HUES6 (cell line): Measurements from ENCODE around the gene KCTD7.
"Not testable (repeated sequence)": the region's sequence is repeated elsewhere in the genome, so short reads cannot be mapped to it uniquely, and the experiment has no call there.

Experiments used
- H3K27ac ChIP-seq: 2 replicates; pipeline ENCODE4 v1.7.0; 2013; ENCODE audit warnings: low read depth, mild to moderate bottlenecking, low read length, inconsistent platforms
- H3K27me3 ChIP-seq: 2 replicates; pipeline ENCODE4 v1.6.1; 2013; ENCODE audit warnings: low read length; ENCODE audit not compliant: control insufficient read depth, insufficient read depth
- H3K36me3 ChIP-seq: 2 replicates; pipeline ENCODE4 v1.6.1; 2013; ENCODE audit warnings: low read length; ENCODE audit not compliant: control insufficient read depth, insufficient read depth
- H3K4me1 ChIP-seq: 2 replicates; pipeline ENCODE4 v1.6.1; 2013; ENCODE audit warnings: low read length; ENCODE audit not compliant: control insufficient read depth, insufficient read depth
- H3K4me3 ChIP-seq: 2 replicates; pipeline ENCODE4 v1.5.1; 2013; ENCODE audit warnings: low read depth, low read length
- H3K9ac ChIP-seq: one replicate; pipeline ENCODE4 v1.6.1; 2013; ENCODE audit warnings: mild to moderate bottlenecking, low read length
- H3K9me3 ChIP-seq: 2 replicates; pipeline ENCODE4 v1.6.1; 2013; ENCODE audit warnings: low read depth, low read length; ENCODE audit not compliant: control insufficient read depth, insufficient read depth

The KCTD7 gene

GRCh38 chr7:66655113-66655806 lies 26.6 kb downstream of the KCTD7 start:
- peak overlapping the region; percentile 78 for H3K4me3 ChIP-seq
- H3K27me3 ChIP-seq, H3K36me3 ChIP-seq, H3K9me3 ChIP-seq, H3K4me1 ChIP-seq: not testable (repeated sequence)
- H3K27ac ChIP-seq, result peak overlapping the region; percentile 89
- H3K9ac ChIP-seq, result peak overlapping the region; percentile 88

GRCh38 chr7:66655826-66656485 lies 27.3 kb downstream of the KCTD7 start:
- H3K27me3 ChIP-seq, H3K9me3 ChIP-seq, H3K27ac ChIP-seq, H3K36me3 ChIP-seq, H3K4me1 ChIP-seq, H3K9ac ChIP-seq: not testable (repeated sequence)
- H3K4me3 ChIP-seq, result peak overlapping the region; percentile 78; the same call in 1 of the 2 replicates

GRCh38 chr7:66657798-66658197 lies 29.1 kb downstream of the KCTD7 start:
- Histone ChIP-seq H3K36me3 (peaks cover 6% of the 10 kb centered on the region; the same call in 1 of the 2 replicates), H3K9me3 (peaks cover 9% of the 10 kb centered on the region), H3K27ac (no peak overlapping the region), H3K4me1 (no peaks in the 10 kb centered on the region), H3K4me3 (no peak overlapping the region), H3K9ac (no peak overlapping the region), H3K27me3 (no peaks in the 10 kb centered on the region)

GRCh38 chr7:66662646-66663264 lies 34.1 kb downstream of the KCTD7 start:
- Histone ChIP-seq H3K27ac (no peak overlapping the region), H3K9ac (no peak overlapping the region), H3K4me3 (no peak overlapping the region), H3K4me1 (no peaks in the 10 kb centered on the region), H3K27me3 (no peaks in the 10 kb centered on the region), H3K9me3 (peaks cover 14% of the 10 kb centered on the region), H3K36me3 (peaks cover 5% of the 10 kb centered on the region; the same call in 1 of the 2 replicates)

DNA sequence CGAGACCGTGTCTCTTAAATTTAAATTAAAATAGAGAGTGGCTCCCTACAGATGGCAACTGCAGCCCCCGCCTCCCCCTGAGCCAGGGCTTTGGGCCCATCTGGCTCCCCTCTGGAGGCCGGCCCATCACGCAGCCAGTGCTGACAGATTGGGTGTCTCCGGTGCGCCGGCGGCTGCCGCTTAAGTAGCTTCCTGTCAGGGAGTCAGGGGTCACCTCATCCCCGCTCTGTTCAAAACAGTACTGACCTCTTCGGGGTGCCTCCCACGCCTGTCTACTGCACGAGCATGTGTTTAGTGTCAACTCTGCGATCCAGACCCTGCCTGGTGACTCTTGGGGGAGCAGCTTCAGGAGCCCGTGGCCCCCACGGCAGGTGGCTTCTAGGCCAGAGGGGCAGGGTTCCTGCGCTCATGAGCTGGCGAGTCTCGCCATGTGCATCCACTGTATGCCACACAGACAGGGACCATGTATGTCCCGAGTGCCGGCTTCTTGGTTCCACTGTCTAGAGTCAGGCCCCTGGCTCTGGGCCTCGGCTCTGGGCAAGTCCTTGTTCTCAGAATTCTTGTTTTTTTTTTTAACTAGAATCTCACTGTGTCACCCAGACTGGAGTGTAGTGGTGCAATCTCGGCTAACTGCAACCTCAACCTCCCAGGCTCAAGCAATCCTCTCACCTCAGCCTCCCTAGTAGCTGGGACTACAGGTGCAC lies 36.1 kb downstream of the KCTD7 start:
- Histone ChIP-seq H3K9me3 (peaks cover 12% of the 10 kb centered on the region), H3K4me1 (no peaks in the 10 kb centered on the region), H3K9ac (no peak overlapping the region), H3K27ac (no peak overlapping the region), H3K36me3 (peaks cover 13% of the 10 kb centered on the region; the same call in 1 of the 2 replicates), H3K4me3 (no peak overlapping the region), H3K27me3 (no peaks in the 10 kb centered on the region)

- Histone ChIP-seq H3K4me1 (no peaks in the 10 kb centered on the region), H3K27ac (no peak overlapping the region), H3K36me3 (peaks cover 13% of the 10 kb centered on the region; the same call in 1 of the 2 replicates), H3K9ac (no peak overlapping the region), H3K27me3 (no peaks in the 10 kb centered on the region), H3K4me3 (no peak overlapping the region), H3K9me3 (peaks cover 12% of the 10 kb centered on the region)
Observed at GRCh38 chr7:66666313-66666952, 37.8 kb downstream of the KCTD7 start.

DNA sequence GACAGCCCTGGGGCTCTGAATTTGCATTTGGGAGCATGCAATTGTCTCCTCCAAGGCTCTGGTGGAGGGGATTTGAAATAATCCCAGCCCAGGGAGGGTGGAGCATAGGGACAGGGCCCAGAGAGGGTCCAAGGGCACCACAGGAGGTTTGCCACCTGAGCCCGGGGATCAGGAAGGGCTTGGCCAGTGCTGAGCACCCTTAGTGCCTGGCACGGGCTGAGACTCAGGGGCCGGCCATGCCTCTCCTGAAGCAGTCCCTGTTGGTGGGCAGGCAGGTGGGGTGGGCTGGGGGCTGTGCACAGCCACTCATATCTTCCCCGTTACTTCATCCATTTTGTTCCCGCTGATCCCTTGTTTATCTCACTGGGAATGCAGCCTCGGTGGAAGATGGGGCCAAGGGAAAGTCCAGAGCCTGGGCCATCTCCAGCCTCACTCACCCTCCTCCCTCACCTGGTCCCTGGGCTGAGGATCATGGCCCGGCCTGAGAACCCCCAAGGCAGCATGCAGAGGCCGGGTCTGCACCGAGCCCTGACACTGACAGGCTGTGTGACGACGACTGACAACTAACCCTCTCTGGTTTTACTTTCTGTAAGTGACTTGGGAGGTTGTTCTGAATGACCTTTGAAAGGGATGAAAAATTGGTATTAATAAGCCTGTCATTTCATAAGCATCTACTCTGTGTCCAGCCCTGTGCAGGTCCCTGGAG lies 38.5 kb downstream of the KCTD7 start:
- H3K27me3 ChIP-seq, result no peaks in the 10 kb centered on the region
- H3K36me3 ChIP-seq, result peaks cover 13% of the 10 kb centered on the region; the same call in 1 of the 2 replicates
- no peak overlapping the region for H3K27ac ChIP-seq
- H3K4me1 ChIP-seq, result no peaks in the 10 kb centered on the region
- peaks cover 11% of the 10 kb centered on the region for H3K9me3 ChIP-seq
- H3K9ac ChIP-seq, result no peak overlapping the region
- no peak overlapping the region for H3K4me3 ChIP-seq

DNA sequence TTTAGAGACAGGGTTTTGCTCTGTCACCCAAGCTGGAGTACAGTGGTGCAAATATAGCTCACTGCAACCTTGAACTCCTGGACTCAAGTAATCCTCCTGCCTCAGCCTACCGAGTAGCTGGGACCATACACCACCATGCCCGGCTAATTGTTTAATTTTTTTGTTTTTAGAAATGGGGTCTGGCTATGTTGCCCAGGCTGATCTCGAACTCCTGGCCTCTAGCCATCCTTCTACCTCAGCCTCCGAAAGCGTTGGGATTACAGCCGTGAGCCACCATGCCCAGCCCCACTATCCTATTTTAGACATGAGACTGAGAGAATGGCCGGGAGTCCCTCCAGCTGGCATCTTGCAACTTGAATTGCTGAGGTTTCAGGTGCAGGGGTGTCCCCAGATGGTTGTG lies 39.4 kb downstream of the KCTD7 start:
- Histone ChIP-seq H3K9me3 (0 out of 2 replicates have a peak, but pooled peaks cover 2% of the 10 kb centered on the region), H3K36me3 (peaks cover 8% of the 10 kb centered on the region; the same call in 1 of the 2 replicates), H3K9ac (no peak overlapping the region), H3K4me1 (no peaks in the 10 kb centered on the region), H3K4me3 (no peak overlapping the region), H3K27ac (no peak overlapping the region), H3K27me3 (no peaks in the 10 kb centered on the region)

DNA sequence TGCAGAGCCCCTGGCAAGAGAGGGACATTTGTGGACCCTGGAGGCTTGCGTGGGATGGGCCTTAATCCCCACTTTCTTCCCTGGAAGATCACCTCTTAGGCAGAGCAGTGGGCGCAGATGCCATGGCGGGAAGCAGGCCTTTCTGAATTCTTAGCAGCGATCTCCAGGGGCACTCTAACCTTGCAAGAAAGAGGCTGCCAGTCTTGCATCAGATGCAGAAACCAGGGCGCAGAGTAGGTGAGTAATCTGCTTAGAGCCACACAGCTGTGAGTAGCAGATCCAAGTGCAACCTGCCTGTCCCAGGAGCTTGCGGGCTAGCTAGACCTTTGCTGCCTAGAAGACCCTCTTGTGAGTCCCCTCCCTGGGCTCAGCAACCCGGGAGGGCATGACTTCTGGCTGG lies 40.0 kb downstream of the KCTD7 start:
- Histone ChIP-seq H3K36me3 (peaks cover 8% of the 10 kb centered on the region; the same call in 1 of the 2 replicates), H3K27ac (no peak overlapping the region)

GRCh38 chr7:66669088-66669487 lies 40.4 kb downstream of the KCTD7 start:
- Histone ChIP-seq H3K9me3 (no peaks in the 10 kb centered on the region), H3K9ac (no peak overlapping the region), H3K36me3 (peaks cover 8% of the 10 kb centered on the region; the same call in 1 of the 2 replicates), H3K27me3 (no peaks in the 10 kb centered on the region), H3K27ac (no peak overlapping the region), H3K4me3 (no peak overlapping the region), H3K4me1 (no peaks in the 10 kb centered on the region)

More for the DNA sequence above, 40.0 kb downstream of the KCTD7 start:
- Histone ChIP-seq H3K27me3 (no peaks in the 10 kb centered on the region), H3K9ac (no peak overlapping the region), H3K9me3 (no peaks in the 10 kb centered on the region), H3K4me1 (no peaks in the 10 kb centered on the region), H3K4me3 (no peak overlapping the region)
